Nephron (organoid): ENCODE measurements around the gene PSAP.

Source experiments
- H3K27ac Mint-ChIP-seq, 3 experiments: 2 replicates each; pipeline ENCODE4 v1.8.0; 2020; ENCODE audit warnings: mixed read lengths in 3 of 3, mild to moderate bottlenecking in 2 of 3, moderate library complexity in 1 of 3
- H3K27me3 Mint-ChIP-seq: 2 replicates; pipeline ENCODE4 v1.8.0; 2021; ENCODE audit warnings: low read depth, mild to moderate bottlenecking, moderate library complexity, mixed read lengths
- H3K36me3 Mint-ChIP-seq: 2 replicates; pipeline ENCODE4 v1.8.0; 2020; ENCODE audit warnings: low read depth, mixed read lengths
- H3K4me1 Mint-ChIP-seq: 2 replicates; pipeline ENCODE4 v1.8.0; 2020; ENCODE audit warnings: mixed read lengths
- H3K4me3 Mint-ChIP-seq, 3 experiments: 2 replicates each; pipeline ENCODE4 v1.8.0; 2020; ENCODE audit warnings: mild to moderate bottlenecking in 3 of 3, mixed read lengths in 3 of 3, moderate library complexity in 2 of 3
- H3K9me3 Mint-ChIP-seq: 2 replicates; pipeline ENCODE4 v1.8.0; 2020; ENCODE audit warnings: mixed read lengths
- TF ChIP-seq, protein P1 (sequence below), 3 experiments: fragments of 200-600 bp; sonication (generic); IDR thresholded peaks; one replicate each; pipeline ENCODE4 v1.5.0; 2021; ENCODE audit warnings: antibody characterized with exemption in 3 of 3; ENCODE audit not compliant: unreplicated experiment in 3 of 3

Gene PSAP

DNA sequence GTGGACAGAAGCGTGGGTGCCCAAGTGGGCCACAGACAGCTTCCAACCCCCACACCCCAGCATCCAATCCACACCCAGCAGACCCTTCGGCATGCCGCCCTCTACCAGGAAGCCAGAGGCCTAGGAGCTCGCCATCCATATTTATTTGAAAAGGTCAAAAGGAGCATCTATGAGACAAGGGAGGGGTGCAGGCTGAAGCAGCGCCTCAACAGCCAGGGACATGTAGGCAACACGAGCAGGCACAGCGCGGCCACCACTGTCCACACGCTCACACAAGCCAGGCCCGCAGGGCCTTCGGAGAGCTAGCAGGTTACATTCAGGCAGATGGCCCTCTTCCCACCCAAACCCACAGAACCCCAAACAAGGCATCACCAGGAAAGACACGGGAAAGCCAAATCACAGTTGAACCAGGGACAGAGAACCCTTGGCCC lies 34.6 kb downstream of the PSAP start:
- H3K27me3 Mint-ChIP-seq: no peaks in the 10 kb centered on the region
- peaks cover 65% of the 10 kb centered on the region for H3K36me3 Mint-ChIP-seq
- H3K9me3 Mint-ChIP-seq: no peaks in the 10 kb centered on the region
- H3K4me3 Mint-ChIP-seq: no peak overlapping the region
- TF ChIP-seq, protein P1, sequence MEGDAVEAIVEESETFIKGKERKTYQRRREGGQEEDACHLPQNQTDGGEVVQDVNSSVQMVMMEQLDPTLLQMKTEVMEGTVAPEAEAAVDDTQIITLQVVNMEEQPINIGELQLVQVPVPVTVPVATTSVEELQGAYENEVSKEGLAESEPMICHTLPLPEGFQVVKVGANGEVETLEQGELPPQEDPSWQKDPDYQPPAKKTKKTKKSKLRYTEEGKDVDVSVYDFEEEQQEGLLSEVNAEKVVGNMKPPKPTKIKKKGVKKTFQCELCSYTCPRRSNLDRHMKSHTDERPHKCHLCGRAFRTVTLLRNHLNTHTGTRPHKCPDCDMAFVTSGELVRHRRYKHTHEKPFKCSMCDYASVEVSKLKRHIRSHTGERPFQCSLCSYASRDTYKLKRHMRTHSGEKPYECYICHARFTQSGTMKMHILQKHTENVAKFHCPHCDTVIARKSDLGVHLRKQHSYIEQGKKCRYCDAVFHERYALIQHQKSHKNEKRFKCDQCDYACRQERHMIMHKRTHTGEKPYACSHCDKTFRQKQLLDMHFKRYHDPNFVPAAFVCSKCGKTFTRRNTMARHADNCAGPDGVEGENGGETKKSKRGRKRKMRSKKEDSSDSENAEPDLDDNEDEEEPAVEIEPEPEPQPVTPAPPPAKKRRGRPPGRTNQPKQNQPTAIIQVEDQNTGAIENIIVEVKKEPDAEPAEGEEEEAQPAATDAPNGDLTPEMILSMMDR (IDR thresholded peaks at IDR 0.05; ENCODE audit: unreplicated experiment in 3 of 3): no peak
- H3K4me1 Mint-ChIP-seq: no peaks in the 10 kb centered on the region
- H3K27ac Mint-ChIP-seq: no peak overlapping the region

DNA sequence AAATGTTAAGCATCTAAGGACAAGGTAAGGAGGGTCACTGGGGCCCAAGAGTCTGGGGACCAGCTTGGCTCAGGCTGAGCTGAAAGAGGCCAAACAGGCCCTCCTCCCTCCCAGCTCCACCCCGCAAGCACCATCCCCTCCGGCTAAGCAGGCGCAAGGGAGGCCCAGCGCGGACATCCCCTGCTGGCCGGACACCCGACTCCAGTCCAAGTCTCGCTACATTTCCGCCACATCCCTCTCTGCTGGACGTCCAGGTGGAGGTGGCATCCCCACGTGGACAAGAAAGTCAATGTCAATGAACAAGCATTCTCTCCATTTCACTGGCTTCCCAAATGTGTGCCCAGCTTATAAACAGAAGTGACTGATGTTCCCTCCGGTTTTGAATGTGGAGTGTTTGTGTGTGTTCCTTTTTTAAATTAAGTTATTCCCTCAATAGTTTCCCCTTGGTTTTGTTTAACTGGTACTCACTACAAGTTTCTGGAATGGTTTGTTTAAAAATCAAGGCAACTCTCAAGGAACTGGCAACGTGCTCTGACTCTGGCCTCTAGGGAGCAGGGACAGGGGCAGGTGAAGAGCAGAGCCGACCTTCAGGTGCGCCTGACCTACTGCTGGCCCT lies 35.4 kb downstream of the PSAP start:
- Mint-ChIP-seq H3K27ac (no peak overlapping the region), H3K4me1 (no peaks in the 10 kb centered on the region), H3K4me3 (no peak overlapping the region), H3K9me3 (no peaks in the 10 kb centered on the region), H3K27me3 (no peaks in the 10 kb centered on the region), H3K36me3 (peaks cover 59% of the 10 kb centered on the region)
- TF ChIP-seq, protein P1 (IDR thresholded peaks at IDR 0.05; ENCODE audit: unreplicated experiment in 3 of 3): no peak

GRCh38 chr10:71814922-71815411 lies 36.1 kb downstream of the PSAP start:
- TF ChIP-seq, protein P1 (IDR thresholded peaks at IDR 0.05; ENCODE audit: unreplicated experiment in 3 of 3): no peak

DNA sequence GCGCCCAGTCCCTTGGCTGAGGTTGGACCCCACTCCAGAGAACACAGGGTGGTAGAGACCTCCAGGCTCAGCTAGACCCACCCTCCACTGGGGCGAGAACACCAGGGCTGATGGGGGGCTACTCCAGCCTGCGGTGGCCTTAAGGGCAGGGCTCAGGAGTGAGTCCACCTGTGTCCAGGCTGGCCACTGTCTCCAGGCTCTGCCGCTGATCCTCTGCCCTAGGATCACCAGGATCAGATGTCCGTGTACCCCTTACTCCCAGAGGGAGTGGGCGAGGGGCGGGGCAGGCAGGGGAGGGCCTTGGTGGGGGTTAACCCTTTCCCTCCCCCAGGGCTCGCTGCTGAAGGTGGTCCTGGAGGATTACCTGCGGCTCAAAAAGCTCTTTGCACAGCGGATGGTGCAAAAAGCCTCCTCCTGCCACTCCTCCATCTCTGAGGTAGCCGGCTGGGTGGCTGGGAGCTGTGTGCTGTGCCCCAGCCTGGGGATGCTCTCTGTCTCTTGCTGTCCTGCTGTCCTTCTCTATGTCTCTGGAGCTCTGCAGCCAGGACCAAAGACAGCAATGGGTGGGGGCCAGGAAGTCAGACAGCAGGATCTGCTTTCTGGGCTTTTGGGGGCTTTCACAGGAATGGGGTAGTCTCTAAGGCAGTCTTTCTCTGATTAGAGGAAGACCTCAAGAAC lies 38.0 kb downstream of the PSAP start:
- no peak overlapping the region for H3K4me3 Mint-ChIP-seq
- H3K27ac Mint-ChIP-seq: no peak overlapping the region
- TF ChIP-seq, protein P1 (IDR thresholded peaks at IDR 0.05; ENCODE audit: unreplicated experiment in 3 of 3): no peak
- no peaks in the 10 kb centered on the region for H3K27me3 Mint-ChIP-seq
- H3K4me1 Mint-ChIP-seq: no peaks in the 10 kb centered on the region
- H3K36me3 Mint-ChIP-seq: peaks cover 36% of the 10 kb centered on the region
- H3K9me3 Mint-ChIP-seq: no peaks in the 10 kb centered on the region

More at GRCh38 chr10:71814922-71815411, 36.1 kb downstream of the PSAP start:
- H3K4me3 Mint-ChIP-seq: no peak overlapping the region
- H3K4me1 Mint-ChIP-seq: no peaks in the 10 kb centered on the region
- H3K36me3 Mint-ChIP-seq: peaks cover 54% of the 10 kb centered on the region
- no peaks in the 10 kb centered on the region for H3K9me3 Mint-ChIP-seq
- peak overlapping the region in 1 of 3 experiments; percentile 20 for H3K27ac Mint-ChIP-seq
- H3K27me3 Mint-ChIP-seq: no peaks in the 10 kb centered on the region

- H3K4me3 Mint-ChIP-seq: no peak overlapping the region
- H3K36me3 Mint-ChIP-seq: peaks cover 28% of the 10 kb centered on the region
- H3K9me3 Mint-ChIP-seq: no peaks in the 10 kb centered on the region
- no peaks in the 10 kb centered on the region for H3K27me3 Mint-ChIP-seq
- TF ChIP-seq, protein P1 (IDR thresholded peaks at IDR 0.05; ENCODE audit: unreplicated experiment in 3 of 3): peak; percentile 44 to 63 (median 51)
- H3K4me1 Mint-ChIP-seq: no peaks in the 10 kb centered on the region
- H3K27ac Mint-ChIP-seq: no peak overlapping the region
Measured at GRCh38 chr10:71812016-71812912, 38.8 kb downstream of the PSAP start.
